ENCODE results near the gene CDK16.

GRCh38 chrX:47201345-47201944 is 17.0 kb upstream of the CDK16 start:
- TF ChIP-seq POLR2AphosphoS5 (IDR thresholded peaks at IDR 0.05; ENCODE audit: low read depth, low read length) (no peak), POLR2A (IDR thresholded peaks at IDR 0.05; ENCODE audit: low read depth, low read length) (no peak), TAF1 (IDR thresholded peaks at IDR 0.05; ENCODE audit: low read depth, low read length) (no peak), POU2F2 (IDR thresholded peaks at IDR 0.05; ENCODE audit: low read depth, low read length) (no peak), PAX5 (IDR thresholded peaks at IDR 0.05; ENCODE audit: insufficient read depth, low read length, severe bottlenecking) (no peak), SPI1 (IDR thresholded peaks at IDR 0.05; ENCODE audit: low read depth, low read length) (no peak)
